ENCODE results near the gene MCF2L.

DNA sequence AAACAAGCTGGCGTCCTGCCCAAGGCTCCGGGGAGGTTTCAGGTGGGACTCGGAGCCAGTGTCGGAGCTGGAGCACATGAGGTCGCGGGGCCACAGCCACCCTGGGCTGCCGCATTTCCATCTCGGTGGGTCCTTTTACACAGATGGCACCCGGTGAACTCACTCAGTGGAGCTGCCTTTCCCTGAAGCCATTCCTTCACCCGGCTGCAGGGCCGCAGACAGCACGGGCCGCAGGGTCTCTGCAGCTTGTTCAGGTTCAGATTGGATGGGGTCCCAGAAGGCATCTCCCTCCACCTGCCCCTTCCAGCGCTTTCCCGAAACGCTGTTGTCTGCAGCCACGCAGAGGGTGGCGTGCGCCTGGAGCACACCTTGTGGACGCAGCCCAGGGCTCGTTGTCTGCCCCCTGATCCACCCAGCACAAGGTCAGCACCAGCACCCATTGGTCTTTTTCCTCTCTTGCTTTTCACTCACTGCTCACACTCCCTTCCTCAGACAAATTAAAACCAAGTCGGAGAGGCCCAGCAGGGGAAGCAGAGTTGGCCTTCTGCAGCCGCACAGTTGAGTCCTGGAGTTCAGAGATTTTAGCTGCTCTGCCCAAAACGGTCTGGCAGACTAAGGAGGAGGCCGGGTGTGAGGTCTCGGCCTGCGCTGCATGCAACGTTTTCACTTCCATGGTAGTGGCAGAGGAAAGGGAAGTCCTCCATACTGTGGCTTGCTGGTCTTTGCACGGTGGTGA is 18.1 kb downstream of the MCF2L start:
- TF ChIP-seq, protein P1, sequence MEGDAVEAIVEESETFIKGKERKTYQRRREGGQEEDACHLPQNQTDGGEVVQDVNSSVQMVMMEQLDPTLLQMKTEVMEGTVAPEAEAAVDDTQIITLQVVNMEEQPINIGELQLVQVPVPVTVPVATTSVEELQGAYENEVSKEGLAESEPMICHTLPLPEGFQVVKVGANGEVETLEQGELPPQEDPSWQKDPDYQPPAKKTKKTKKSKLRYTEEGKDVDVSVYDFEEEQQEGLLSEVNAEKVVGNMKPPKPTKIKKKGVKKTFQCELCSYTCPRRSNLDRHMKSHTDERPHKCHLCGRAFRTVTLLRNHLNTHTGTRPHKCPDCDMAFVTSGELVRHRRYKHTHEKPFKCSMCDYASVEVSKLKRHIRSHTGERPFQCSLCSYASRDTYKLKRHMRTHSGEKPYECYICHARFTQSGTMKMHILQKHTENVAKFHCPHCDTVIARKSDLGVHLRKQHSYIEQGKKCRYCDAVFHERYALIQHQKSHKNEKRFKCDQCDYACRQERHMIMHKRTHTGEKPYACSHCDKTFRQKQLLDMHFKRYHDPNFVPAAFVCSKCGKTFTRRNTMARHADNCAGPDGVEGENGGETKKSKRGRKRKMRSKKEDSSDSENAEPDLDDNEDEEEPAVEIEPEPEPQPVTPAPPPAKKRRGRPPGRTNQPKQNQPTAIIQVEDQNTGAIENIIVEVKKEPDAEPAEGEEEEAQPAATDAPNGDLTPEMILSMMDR (IDR thresholded peaks at IDR 0.05): no peak
- TF ChIP-seq POLR2A (IDR thresholded peaks at IDR 0.05): no peak

Measured in body of pancreas (tissue), 4 donors.